ENCODE measurements around the gene SOAT1.
A peak's percentile ranks its signal among the peaks of the same experiment; 100 is the strongest.
"Not testable (repeated sequence)": the region's sequence is repeated elsewhere in the genome, so short reads cannot be mapped to it uniquely, and the experiment has no call there.

The SOAT1 gene

GRCh38 chr1:179353546-179353945, 59.9 kb downstream of the SOAT1 start:
- no peak for DNase-seq (ENCODE audit: low spot score)

- not testable (repeated sequence) for DNase-seq (ENCODE audit: low spot score)
These were observed 68.0 kb downstream of the SOAT1 start for GRCh38 chr1:179361631-179362030.

- DNase-seq (ENCODE audit: low spot score): peak; percentile 88
These were observed 71.9 kb downstream of the SOAT1 start, which contains the start of gene AXDND1 for GRCh38 chr1:179365342-179366092. Gene AXDND1 (plus strand): TSS chr1:179365971. CDS start chr1:179366510, 539 bp downstream.

- DNase-seq (ENCODE audit: low spot score): peak; percentile 10
These were observed 72.7 kb downstream of the SOAT1 start for GRCh38 chr1:179366093-179366800.

- peak; percentile 84 for DNase-seq (ENCODE audit: low spot score)
These were observed 76.2 kb downstream of the SOAT1 start for GRCh38 chr1:179369751-179370341.

GRCh38 chr1:179372160-179372559, 78.6 kb downstream of the SOAT1 start:
- DNase-seq (ENCODE audit: low spot score): no peak

- no peak for DNase-seq (ENCODE audit: low spot score)
These were observed 82.6 kb downstream of the SOAT1 start for GRCh38 chr1:179376223-179376622.

- no peak for DNase-seq (ENCODE audit: low spot score)
These were observed 86.7 kb downstream of the SOAT1 start for GRCh38 chr1:179380299-179380698.

GRCh38 chr1:179384027-179384426, 90.4 kb downstream of the SOAT1 start:
- DNase-seq (ENCODE audit: low spot score): no peak

GRCh38 chr1:179385510-179385909, 91.9 kb downstream of the SOAT1 start:
- DNase-seq (ENCODE audit: low spot score): no peak

GRCh38 chr1:179393721-179394120, 100.1 kb downstream of the SOAT1 start:
- DNase-seq (ENCODE audit: low spot score): no peak

GRCh38 chr1:179399399-179399798, 105.8 kb downstream of the SOAT1 start:
- not testable (repeated sequence) for DNase-seq (ENCODE audit: low spot score)
